Lung (tissue), 12 donors: ENCODE data around the gene ASAP2. TPM values are rescaled to one million over a fixed set of nuclear protein-coding genes. Genes with fewer than 3 reads are reported as not detected.

Source experiments
- ATAC-seq: fragments of 200-7000 bp; cut with Tn5 transposase; one replicate; pipeline ENCODE4 v1.9.1; 2020; ENCODE audit warnings: moderate number of reproducible peaks; ENCODE audit not compliant: insufficient read depth, low FRiP score
- DNase-seq, 3 donors: peaks; one replicate each; pipeline ENCODE4 v3.0.0-alpha.2; 2013 to 2017
- H3K27ac ChIP-seq, 2 donors: one replicate each; pipeline ENCODE4 v1.5.1; 2013; ENCODE audit warnings: mild to moderate bottlenecking in 2 of 2, moderate library complexity in 2 of 2, control low read depth in 1 of 2, inconsistent platforms in 1 of 2, low read depth in 1 of 2, low read length in 1 of 2
- H3K27me3 ChIP-seq, 3 donors: one replicate each; pipeline ENCODE4 v1.5.1; 2013; ENCODE audit warnings: low read length in 2 of 3; ENCODE audit not compliant: control insufficient read depth in 3 of 3, insufficient read depth in 3 of 3
- H3K36me3 ChIP-seq, 4 donors: one replicate each; pipeline ENCODE4 v1.5.1; 2013; ENCODE audit warnings: low read length in 4 of 4, mild to moderate bottlenecking in 1 of 4, moderate library complexity in 1 of 4; ENCODE audit not compliant: control insufficient read depth in 4 of 4, insufficient read depth in 4 of 4
- H3K4me1 ChIP-seq, 5 donors: one replicate each; pipeline ENCODE4 v1.5.1; 2013; ENCODE audit warnings: low read length in 5 of 5, mild to moderate bottlenecking in 2 of 5, moderate library complexity in 1 of 5; ENCODE audit not compliant: control insufficient read depth in 5 of 5, insufficient read depth in 5 of 5
- H3K4me3 ChIP-seq: one replicate; pipeline ENCODE4 v1.5.1; 2013; ENCODE audit warnings: mild to moderate bottlenecking, control low read depth, moderate library complexity
- H3K9ac ChIP-seq, 2 donors: one replicate each; pipeline ENCODE4 v1.5.1; 2013; ENCODE audit warnings: low read length in 2 of 2, control low read depth in 1 of 2; ENCODE audit not compliant: insufficient read depth in 1 of 2
- H3K9me3 ChIP-seq, 4 donors: one replicate each; pipeline ENCODE4 v1.5.1; 2013; ENCODE audit warnings: low read length in 3 of 4, mild to moderate bottlenecking in 1 of 4, moderate library complexity in 1 of 4; ENCODE audit not compliant: control insufficient read depth in 4 of 4, insufficient read depth in 3 of 4
- CTCF ChIP-seq: IDR thresholded peaks from 2 replicates; pipeline ENCODE4 v1.5.1; 2012; ENCODE audit warnings: mild to moderate bottlenecking; ENCODE audit errors: control extremely low read depth, extremely low read depth
- WGBS, 2 donors: extraction: QIAGEN DNeasy Blood & Tissue Kit; methylation state at CpG; one replicate each; pipeline ENCODE4 v1.1.7; 2013; 5-methylcytosine and 5-hydroxymethylcytosine counted together
- polyA plus RNA-seq, 2 donors: library from polyadenylated mRNA; stranded (reverse); fragments of 200-250 nt; gene quantifications; one replicate each; pipeline ENCODE4 v1.2.1, GENCODE V29; 2013
- total RNA-seq, 2 donors: library from RNA; depleted of rRNA in 1 of 2; stranded (reverse); fragments of >200 nt in 1 of 2; gene quantifications; one replicate each; pipeline ENCODE4 v1.2.1, GENCODE V29; 2014 to 2021
- donor health status: control.
- donor health status: control.
- donor health status: Bipolar disorder and iron deficiency.
- donor health status: healthy.
- donor health status: DM: yes; HTN: yes; CAD: no.

Gene ASAP2
- total and polyA plus RNA-seq, 4 donors = 7.4 to 30.9 (median 17.0) TPM

DNA sequence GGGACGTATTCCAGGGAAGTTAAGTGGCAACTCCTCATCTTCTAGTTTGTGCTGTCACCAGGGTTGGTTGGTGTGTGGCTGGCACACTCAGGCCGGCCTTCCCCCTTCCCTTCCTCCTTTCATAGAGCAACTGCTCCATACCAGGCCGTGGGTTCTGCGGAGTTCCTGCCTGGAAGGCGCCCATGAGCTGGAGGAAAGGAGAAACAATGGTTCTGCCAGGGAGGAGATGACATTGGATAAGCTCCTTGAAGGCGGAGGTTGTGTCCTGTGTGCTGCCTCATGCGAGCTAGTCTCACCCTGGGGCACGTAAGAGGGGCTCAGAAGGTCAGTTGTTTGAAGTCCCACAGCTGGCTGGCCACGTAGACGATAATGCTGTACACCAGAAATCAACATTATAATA is 19.2 kb downstream of the ASAP2 start:
- TF ChIP-seq CTCF = no peak
- no peak for ATAC-seq
- 77 to 86% methylated on average over 10 of the region's 10 CpGs for WGBS, 2 donors
- Histone ChIP-seq H3K4me3 (no peak overlapping the region), H3K9me3 (no peaks in the 10 kb centered on the region), H3K9ac (no peak overlapping the region), H3K27ac (peak overlapping the region in 1 of 2 donors; percentile 30), H3K4me1 (peaks cover 13 to 48% (median 18%) of the 10 kb centered on the region in 5 donors), H3K27me3 (no peaks in the 10 kb centered on the region), H3K36me3 (no peaks in the 10 kb centered on the region)
- DNase-seq = no peak

- no peak for TF ChIP-seq CTCF
- ATAC-seq (no peak), DNase-seq (no peak)
- H3K9ac ChIP-seq = no peak overlapping the region
- H3K4me1 ChIP-seq = peaks cover 14 to 55% (median 18%) of the 10 kb centered on the region in 5 donors
- no peaks in the 10 kb centered on the region for H3K27me3 ChIP-seq
- H3K36me3 ChIP-seq = no peaks in the 10 kb centered on the region
- peak overlapping the region in 1 of 2 donors; percentile 11 for H3K27ac ChIP-seq
- 74 to 75% methylated on average over 15 of the region's 15 CpGs for WGBS, 2 donors
- no peaks in the 10 kb centered on the region for H3K9me3 ChIP-seq
- H3K4me3 ChIP-seq = no peak overlapping the region
These were observed 20.1 kb downstream of the ASAP2 start for GRCh38 chr2:9226458-9227380.

GRCh38 chr2:9228088-9228751 is 21.6 kb downstream of the ASAP2 start:
- peak overlapping the region; percentile 35 to 54 for H3K27ac ChIP-seq
- ATAC-seq = no peak
- WGBS, 2 donors = 86 to 89% methylated on average over 4 of the region's 4 CpGs
- TF ChIP-seq CTCF = no peak
- DNase-seq = peak in 1 of 3 donors; percentile 65
- H3K4me3 ChIP-seq = no peak overlapping the region
- peaks cover 8 to 46% (median 10%) of the 10 kb centered on the region in 5 donors for H3K4me1 ChIP-seq
- no peaks in the 10 kb centered on the region for H3K9me3 ChIP-seq
- H3K27me3 ChIP-seq = no peaks in the 10 kb centered on the region
- no peak overlapping the region for H3K9ac ChIP-seq
- H3K36me3 ChIP-seq = no peaks in the 10 kb centered on the region
